Gastroesophageal sphincter (tissue), 3 donors: ENCODE results near the gene SUPT3H.

Source experiments
- EP300 ChIP-seq: sonication (generic); formaldehyde crosslinking; IDR thresholded peaks from one replicate; pipeline ENCODE4 v1.6.1; 2017; ENCODE audit warnings: antibody characterized with exemption, mild to moderate bottlenecking
- POLR2A ChIP-seq, 2 donors: fragments of 450-650 bp; IDR thresholded peaks; one replicate each; pipeline ENCODE4 v1.6.1; 2017; ENCODE audit warnings: antibody characterized with exemption in 2 of 2, mild to moderate bottlenecking in 2 of 2, moderate library complexity in 1 of 2
- POLR2AphosphoS5 ChIP-seq: sonication (generic); formaldehyde crosslinking; IDR thresholded peaks from one replicate; pipeline ENCODE4 v1.6.1; 2017; ENCODE audit warnings: antibody characterized with exemption
- TF ChIP-seq, protein P1 (sequence below), 4 experiments: fragments of 200-600 bp in 2 of 4; fragments of 450-650 bp in 2 of 4; sonication (generic) in 1 of 4; IDR thresholded peaks; one replicate each; pipeline ENCODE4 v1.5.1; 2017 to 2019; ENCODE audit warnings: antibody characterized with exemption in 4 of 4, mild to moderate bottlenecking in 2 of 4, moderate library complexity in 2 of 4

DNA sequence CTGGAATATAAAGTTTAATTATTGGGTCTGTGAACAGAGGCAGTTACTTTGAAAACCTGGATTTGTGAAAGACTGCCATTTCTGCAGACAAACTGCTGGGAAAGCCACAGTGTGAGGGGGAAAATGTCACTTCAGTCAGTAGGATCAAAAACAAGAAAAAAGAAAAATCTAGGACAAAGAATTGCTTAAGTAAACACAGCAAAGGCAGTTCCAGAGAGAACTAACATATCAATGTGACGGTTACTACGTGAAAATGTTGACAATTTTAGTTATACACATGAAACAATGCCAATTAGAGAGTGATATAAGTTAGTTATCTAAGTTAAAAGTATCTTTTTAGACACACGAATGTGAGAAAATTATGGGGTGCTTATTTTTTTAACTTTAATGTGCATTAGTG, 320.0 kb downstream of the SUPT3H start:
- TF ChIP-seq, protein P1, sequence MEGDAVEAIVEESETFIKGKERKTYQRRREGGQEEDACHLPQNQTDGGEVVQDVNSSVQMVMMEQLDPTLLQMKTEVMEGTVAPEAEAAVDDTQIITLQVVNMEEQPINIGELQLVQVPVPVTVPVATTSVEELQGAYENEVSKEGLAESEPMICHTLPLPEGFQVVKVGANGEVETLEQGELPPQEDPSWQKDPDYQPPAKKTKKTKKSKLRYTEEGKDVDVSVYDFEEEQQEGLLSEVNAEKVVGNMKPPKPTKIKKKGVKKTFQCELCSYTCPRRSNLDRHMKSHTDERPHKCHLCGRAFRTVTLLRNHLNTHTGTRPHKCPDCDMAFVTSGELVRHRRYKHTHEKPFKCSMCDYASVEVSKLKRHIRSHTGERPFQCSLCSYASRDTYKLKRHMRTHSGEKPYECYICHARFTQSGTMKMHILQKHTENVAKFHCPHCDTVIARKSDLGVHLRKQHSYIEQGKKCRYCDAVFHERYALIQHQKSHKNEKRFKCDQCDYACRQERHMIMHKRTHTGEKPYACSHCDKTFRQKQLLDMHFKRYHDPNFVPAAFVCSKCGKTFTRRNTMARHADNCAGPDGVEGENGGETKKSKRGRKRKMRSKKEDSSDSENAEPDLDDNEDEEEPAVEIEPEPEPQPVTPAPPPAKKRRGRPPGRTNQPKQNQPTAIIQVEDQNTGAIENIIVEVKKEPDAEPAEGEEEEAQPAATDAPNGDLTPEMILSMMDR (IDR thresholded peaks at IDR 0.05), result no peak
- TF ChIP-seq POLR2AphosphoS5, result no peak
- TF ChIP-seq POLR2A (IDR thresholded peaks at IDR 0.05), result no peak
- no peak for TF ChIP-seq EP300
